ENCODE results near the gene PGGHG.

- TF ChIP-seq CTCF (IDR thresholded peaks at IDR 0.05 in 8 of 11, conservative IDR thresholded peaks at IDR 0.05 in 3 of 11) (no peak), POLR2A (IDR thresholded peaks at IDR 0.05) (no peak)
Measured at GRCh38 chr11:331358-332060, 42.6 kb downstream of the PGGHG start.

All from spleen (tissue), 7 donors.